Psoas muscle (tissue), 8 donors: ENCODE measurements around the gene PAXX. TPM values are rescaled to one million over a fixed set of nuclear protein-coding genes. Genes with fewer than 3 reads are reported as not detected.

Experiments
- ATAC-seq, 4 donors: fragments of 200-7000 bp; cut with Tn5 transposase; one replicate each; pipeline ENCODE4 v1.9.1; 2020; ENCODE audit warnings: moderate library complexity in 3 of 4, mild to moderate bottlenecking in 2 of 4
- DNase-seq, 2 donors: peaks; one replicate each; pipeline ENCODE4 v3.0.0-alpha.2; 2020
- H3K27ac ChIP-seq: fragments of 200-600 bp; one replicate; pipeline ENCODE4 v1.8.0; 2022
- H3K27me3 ChIP-seq, 3 donors: fragments of 200-600 bp in 1 of 3; one replicate each; pipeline versions ENCODE4 v1.6.1 to v1.8.0; 2013 to 2022; ENCODE audit warnings: low read length in 2 of 3, mild to moderate bottlenecking in 2 of 3, moderate library complexity in 1 of 3; ENCODE audit not compliant: insufficient read depth in 3 of 3
- H3K36me3 ChIP-seq, 2 donors: fragments of 200-600 bp in 1 of 2; one replicate each; pipeline versions ENCODE4 v1.6.1 to v1.8.0; 2013 to 2022; ENCODE audit warnings: low read depth in 1 of 2, mild to moderate bottlenecking in 1 of 2, moderate library complexity in 1 of 2; ENCODE audit not compliant: insufficient read depth in 1 of 2
- H3K4me1 ChIP-seq: fragments of 200-600 bp; one replicate; pipeline ENCODE4 v1.8.0; 2022
- H3K4me3 ChIP-seq: fragments of 200-600 bp; one replicate; pipeline ENCODE4 v1.8.0; 2022; ENCODE audit warnings: mild to moderate bottlenecking
- H3K9me3 ChIP-seq: fragments of 200-600 bp; one replicate; pipeline ENCODE4 v1.8.0; 2022
- CTCF ChIP-seq: fragments of 200-600 bp; IDR thresholded peaks from one replicate; pipeline ENCODE4 v1.8.0; 2022; ENCODE audit warnings: antibody characterized with exemption
- WGBS, 3 donors: extraction: QIAGEN DNeasy Blood & Tissue Kit; methylation state at CpG; one replicate each; pipeline versions ENCODE4 v1.1.6 to v1.1.7; 2013; 5-methylcytosine and 5-hydroxymethylcytosine counted together
- intact Hi-C, 2 donors: fragments of 100-400 bp; cut with DNase I; formaldehyde crosslinking; loops; one replicate each; pipeline versions ENCODE4 v1.11.0 to v1.14.2; 2022
- polyA plus RNA-seq, 3 donors: library from polyadenylated mRNA; stranded (reverse); fragments of 200-250 nt; gene quantifications; one replicate each; pipeline ENCODE4 v1.2.3, GENCODE V29; 2013
- total RNA-seq, 4 donors: library from RNA; stranded (reverse); fragmentation: NEBNext Ultra II Directional in 2 of 4; extraction: Animal tissue kit (Norgen Biotek cat#: 25700) in 2 of 4; gene quantifications; one replicate each; pipeline versions ENCODE4 v1.2.1 to v1.2.4, GENCODE V29; 2021 to 2023
- donor health status: healthy with polysubstance abuse.
- donor health status: DM: no; HTN: no; CAD: no; lungs with moderate emphysema.
- donor health status: Bipolar disorder and iron deficiency.
- donor health status: healthy.
- donor health status: DM: yes; HTN: yes; CAD: no.
- donor health status: DM: no; HTN: no; CAD: no.
- donor health status: DM: no; HTN: no; CAD: no.
- donor health status: DM: yes; HTN: yes; CAD: no.

Gene PAXX
- total and polyA plus RNA-seq, 7 donors, result 9.4 to 39.2 (median 15.6) TPM

- H3K27ac ChIP-seq, result no peak overlapping the region
- peaks cover 9% of the 10 kb centered on the region for H3K4me1 ChIP-seq
- no peak for TF ChIP-seq CTCF
- peak overlapping the region; percentile 28 for H3K4me3 ChIP-seq
- H3K9me3 ChIP-seq, result no peaks in the 10 kb centered on the region
- DNase-seq (no peak), ATAC-seq (no peak)
- 31 to 34% (median 32%) methylated on average over 14 to 15 of the region's 15 CpGs for WGBS, 3 donors
- H3K27me3 ChIP-seq, result peaks cover 0 to 6% (median 0%) of the 10 kb centered on the region in 3 donors
- intact Hi-C loops, result loop anchor here (2.0 kb wide), 2 partner anchors 85 to 245 kb away; no protein-coding TSS in a partner anchor
- H3K36me3 ChIP-seq, result peaks cover 0 to 5% of the 10 kb centered on the region in 2 donors
Observed at GRCh38 chr9:137034039-137034708, 42.0 kb downstream of the PAXX start.

- DNase-seq (peak; percentile 78 to 92), ATAC-seq (peak; percentile 74 to 94 (median 92))
- intact Hi-C loops, result loop anchor here (1.0 to 2.0 kb wide), 3 partner anchors 86 to 248 kb away; no protein-coding TSS in a partner anchor
- WGBS, 3 donors, result 7 to 13% (median 7%) methylated on average over 23 to 24 of the region's 24 CpGs
- no peak overlapping the region for H3K4me3 ChIP-seq
- peaks cover 0 to 6% (median 0%) of the 10 kb centered on the region in 3 donors for H3K27me3 ChIP-seq
- peaks cover 0 to 12% of the 10 kb centered on the region in 2 donors for H3K36me3 ChIP-seq
- peaks cover 6% of the 10 kb centered on the region for H3K4me1 ChIP-seq
- no peaks in the 10 kb centered on the region for H3K9me3 ChIP-seq
- TF ChIP-seq CTCF, result peak; percentile 88
- no peak overlapping the region for H3K27ac ChIP-seq
Observed at GRCh38 chr9:137034709-137035506, 42.7 kb downstream of the PAXX start.

- Histone ChIP-seq H3K9me3 (no peaks in the 10 kb centered on the region), H3K36me3 (peaks cover 0 to 12% of the 10 kb centered on the region in 2 donors), H3K27me3 (peaks cover 0 to 6% (median 0%) of the 10 kb centered on the region in 3 donors), H3K4me1 (peaks cover 6% of the 10 kb centered on the region), H3K27ac (no peak overlapping the region), H3K4me3 (no peak overlapping the region)
- TF ChIP-seq CTCF, result no peak
- WGBS, 3 donors, result 16 to 27% (median 25%) methylated on average over 8 to 9 of the region's 9 CpGs
- intact Hi-C loops, result loop anchor here (1.0 to 2.0 kb wide), 3 partner anchors 87 to 248 kb away; no protein-coding TSS in a partner anchor
- DNase-seq, result no peak
- peak in 3 of 4 donors; percentile 7 to 31 (median 26) for ATAC-seq
Observed at GRCh38 chr9:137035507-137035834, 43.2 kb downstream of the PAXX start.

- Histone ChIP-seq H3K36me3 (peaks cover 0 to 12% of the 10 kb centered on the region in 2 donors), H3K27me3 (peaks cover 0 to 6% (median 0%) of the 10 kb centered on the region in 3 donors), H3K9me3 (no peaks in the 10 kb centered on the region), H3K27ac (no peak overlapping the region), H3K4me3 (no peak overlapping the region), H3K4me1 (peaks cover 6% of the 10 kb centered on the region)
- no peak for TF ChIP-seq CTCF
- intact Hi-C loops, result loop anchor here (1.0 to 2.0 kb wide), 3 partner anchors 87 to 249 kb away; no protein-coding TSS in a partner anchor
- ATAC-seq (no peak), DNase-seq (no peak)
- WGBS, 3 donors, result 71 to 83% (median 78%) methylated on average over 7 to 8 of the region's 8 CpGs
Observed at GRCh38 chr9:137035937-137036336, 43.7 kb downstream of the PAXX start.
